ENCODE data around the gene CHRNB2. TPM values are rescaled to one million over a fixed set of nuclear protein-coding genes. Genes with fewer than 3 reads are reported as not detected.

Gene CHRNB2
- total and polyA plus RNA-seq, 2 of the 8 experiments (the other 6 are each of a cell fraction or from before 2014, with no cell fraction given), result 3.1 to 4.1 TPM

- Histone ChIP-seq H3K27ac (ENCODE audit: low read depth, low read length) (no peak overlapping the region), H2BK12ac (ENCODE audit: low read depth, low read length) (no peak overlapping the region), H3K23ac (ENCODE audit: insufficient read length) (no peak overlapping the region), H2BK20ac (ENCODE audit: low read length) (no peak overlapping the region), H3K14ac (ENCODE audit: insufficient read length) (no peak overlapping the region), H3K27me3 (replicated peaks in 1 of 4; ENCODE audit: control insufficient read depth in 3 of 4, extremely low read depth in 1 of 4, insufficient read depth in 3 of 4, low read length in 3 of 4) (no peaks in the 10 kb centered on the region), H3K23me2 (ENCODE audit: low read depth, low read length) (peaks cover 9% of the 10 kb centered on the region), H3K9me3 (ENCODE audit: insufficient read depth in 2 of 2, low read depth in 1 of 2, low read length in 1 of 2) (no peaks in the 10 kb centered on the region), H3K56ac (replicated peaks; ENCODE audit: insufficient read length, low read depth, low read length) (no peak overlapping the region), H2AK5ac (ENCODE audit: low read depth, low read length) (no peak overlapping the region; the same call in 1 of the 2 replicates), H3K18ac (ENCODE audit: extremely low read depth, low read length) (no peak overlapping the region), H2BK15ac (ENCODE audit: low read length) (no peak overlapping the region), H2BK120ac (replicated peaks; ENCODE audit: low read depth, low read length) (no peak overlapping the region), H3K79me2 (ENCODE audit: control insufficient read depth in 1 of 2, insufficient read depth in 2 of 2, low read length in 2 of 2) (peaks cover 44 to 92% of the 10 kb centered on the region in 2 experiments), H3K79me1 (ENCODE audit: low read depth, low read length) (peaks cover 20% of the 10 kb centered on the region), H3K4me2 (ENCODE audit: insufficient read depth in 1 of 2, low read depth in 2 of 2, low read length in 2 of 2) (no peak overlapping the region), H3K4ac (replicated peaks; ENCODE audit: insufficient read length, low read depth, low read length) (no peak overlapping the region), H3K4me3 (ENCODE audit: extremely low read depth in 1 of 4, insufficient read depth in 2 of 4, low read depth in 3 of 4, low read length in 4 of 4) (no peak overlapping the region), H2BK5ac (ENCODE audit: low read depth, low read length) (0 out of 2 replicates have a peak overlapping the region, but pooled peaks have one; percentile 60), H4K20me1 (replicated peaks in 1 of 2; ENCODE audit: control insufficient read depth in 1 of 2, insufficient read depth in 2 of 2, low read length in 2 of 2) (peaks cover 9 to 10% of the 10 kb centered on the region in 2 experiments), H3K9ac (replicated peaks in 1 of 4; ENCODE audit: extremely low read depth in 1 of 4, low read depth in 3 of 4, low read length in 3 of 4) (no peak overlapping the region), H4K5ac (ENCODE audit: insufficient read length, low read depth, low read length) (no peak overlapping the region), H4K91ac (replicated peaks; ENCODE audit: insufficient read length, low read length) (no peak overlapping the region), H3K4me1 (replicated peaks in 1 of 4; ENCODE audit: control insufficient read depth in 3 of 4, insufficient read depth in 4 of 4, low read length in 3 of 4) (peaks cover 0 to 8% (median 2%) of the 10 kb centered on the region in 4 experiments; a peak in 3 of 7 replicates), H4K8ac (ENCODE audit: extremely low read depth, insufficient read depth, low read length) (no peak overlapping the region), H2AFZ (ENCODE audit: low read length) (no peak overlapping the region), H3K36me3 (ENCODE audit: control insufficient read depth in 2 of 4, insufficient read depth in 4 of 4, low read length in 3 of 4) (peaks cover 0 to 4% (median 0%) of the 10 kb centered on the region in 4 experiments; a peak in 2 of 8 replicates)
- CTCF ChIA-PET (ENCODE audit: partially characterized antibody), result interaction anchor here (1.1 to 1.9 kb wide), 4 partner anchors 8 to 46 kb away, joined by 4 to 7 read pairs (median 5); no protein-coding TSS in a partner anchor
- 93% methylated on average over 3 of the region's 3 CpGs; no CpG with 5 or more reads in 1 of the 2 experiments for WGBS, 2 experiments (ENCODE audit: extremely low coverage in 1 of 2, insufficient coverage in 1 of 2, insufficient read length in 1 of 2, insufficient replicate concordance in 2 of 2, low coverage in 1 of 2, low lambda C conversion rate in 2 of 2, missing lambda C conversion rate in 1 of 2)
- FAIRE-seq (no peak), DNase-seq (ENCODE audit: low read depth in 1 of 2, low spot score in 2 of 2) (no peak)
- POLR2A ChIA-PET (ENCODE audit: partially characterized antibody), result interaction anchor here (1.3 to 9.6 kb wide), 3 partner anchors 8 to 14 kb away, joined by 3 to 111 read pairs (median 3); partner anchors contain the start of gene ADAR
- no peak for TF ChIP-seq TCF12 (IDR thresholded peaks at IDR 0.05; ENCODE audit: low read depth, low read length)
- no peak for TF ChIP-seq POU5F1 (IDR thresholded peaks at IDR 0.05; ENCODE audit: low read depth, low read length)
- no peak for TF ChIP-seq JUND (IDR thresholded peaks at IDR 0.05; ENCODE audit: low read length)
- no peak for TF ChIP-seq PHF8 (conservative IDR thresholded peaks at IDR 0.05; ENCODE audit: low read depth, low read length)
- TF ChIP-seq TAF7 (optimal IDR thresholded peaks at IDR 0.05; ENCODE audit: borderline replicate concordance, low read depth, low read length), result no peak
- no peak for TF ChIP-seq YY1 (IDR thresholded peaks at IDR 0.05; ENCODE audit: low read depth, low read length)
- TF ChIP-seq CREB1 (IDR thresholded peaks at IDR 0.05), result no peak
Measured at GRCh38 chr1:154623358-154623757, 55.8 kb downstream of the CHRNB2 start.

All from H1 (cell line).